Hepatocyte (in vitro differentiated cells): ENCODE data around the gene SPPL2C. TPM values are rescaled to one million over a fixed set of nuclear protein-coding genes. Genes with fewer than 3 reads are reported as not detected.

Experiments
- DNase-seq: peaks from one replicate; pipeline ENCODE4 v3.0.0-alpha.2; 2016; ENCODE audit warnings: low spot score
- H2AFZ ChIP-seq: fragments of 200-600 bp; sonication (generic); 2 replicates; pipeline ENCODE4 v1.6.0; 2016; ENCODE audit warnings: antibody characterized with exemption, mild to moderate bottlenecking
- H3K27ac ChIP-seq: fragments of 200-600 bp; sonication (generic); 2 replicates; pipeline ENCODE4 v1.5.1; 2016; ENCODE audit warnings: mild to moderate bottlenecking
- H3K27me3 ChIP-seq: fragments of 200-600 bp; sonication (generic); 2 replicates; pipeline ENCODE4 v1.6.1; 2016
- H3K36me3 ChIP-seq: fragments of 200-600 bp; sonication (generic); replicated peaks from 2 replicates; pipeline ENCODE4 v1.5.1; 2016; ENCODE audit warnings: low read depth; ENCODE audit not compliant: insufficient read depth
- H3K4me1 ChIP-seq: fragments of 200-600 bp; sonication (generic); 2 replicates; pipeline ENCODE4 v1.5.1; 2016; ENCODE audit warnings: mild to moderate bottlenecking, moderate library complexity; ENCODE audit not compliant: insufficient read depth
- H3K4me2 ChIP-seq: fragments of 200-600 bp; sonication (generic); 2 replicates; pipeline ENCODE4 v1.6.0; 2016
- H3K4me3 ChIP-seq: fragments of 200-600 bp; sonication (generic); 2 replicates; pipeline ENCODE4 v1.5.1; 2016; ENCODE audit warnings: mild to moderate bottlenecking
- H3K79me2 ChIP-seq: fragments of 200-600 bp; sonication (generic); 2 replicates; pipeline ENCODE4 v1.6.0; 2017; ENCODE audit warnings: mild to moderate bottlenecking
- H3K9me2 ChIP-seq: fragments of 200-600 bp; sonication (generic); replicated peaks from 2 replicates; pipeline ENCODE4 v1.6.0; 2017; ENCODE audit warnings: mild to moderate bottlenecking; ENCODE audit not compliant: insufficient read depth
- H3K9me3 ChIP-seq: fragments of 200-600 bp; sonication (generic); 2 replicates; pipeline ENCODE4 v1.5.1; 2016; ENCODE audit warnings: low read depth, mild to moderate bottlenecking
- H4K20me1 ChIP-seq: fragments of 200-600 bp; sonication (generic); 2 replicates; pipeline ENCODE4 v1.6.0; 2016; ENCODE audit warnings: mild to moderate bottlenecking; ENCODE audit not compliant: insufficient read depth, poor library complexity, severe bottlenecking
- EZH2 ChIP-seq: fragments of 200-600 bp; sonication (generic); IDR thresholded peaks from 2 replicates; pipeline ENCODE4 v1.6.1; 2016; ENCODE audit warnings: antibody characterized with exemption, mild to moderate bottlenecking, borderline replicate concordance
- EZH2phosphoT487 ChIP-seq: fragments of 200-600 bp; sonication (generic); IDR thresholded peaks from one replicate; pipeline ENCODE4 v1.6.1; 2018; ENCODE audit warnings: antibody characterized with exemption, mild to moderate bottlenecking, low read depth, moderate library complexity; ENCODE audit not compliant: unreplicated experiment, severe bottlenecking
- WGBS: methylation state at CpG from one replicate; pipeline ENCODE4 v1.1.6; 2016; ENCODE audit warnings: low lambda C conversion rate; ENCODE audit errors: missing lambda C conversion rate; 5-methylcytosine and 5-hydroxymethylcytosine counted together
- polyA plus RNA-seq: library from polyadenylated mRNA; unstranded; fragments of >200 nt; fragmentation: Nextera tagmentation; extraction: Ambion mirVana; gene quantifications from 2 replicates; pipeline ENCODE4 v1.2.1, GENCODE V29; 2016
- total RNA-seq: library from RNA; depleted of rRNA; stranded (reverse); fragments of >200 nt; gene quantifications from 2 replicates; pipeline ENCODE4 v1.2.3, GENCODE V29; 2014
- TF ChIP-seq, protein P1 (sequence below): fragments of 200-600 bp; sonication (generic); IDR thresholded peaks from 2 replicates; pipeline ENCODE4 v1.5.1; 2016; ENCODE audit warnings: antibody characterized with exemption, mild to moderate bottlenecking; ENCODE audit not compliant: poor library complexity

SPPL2C gene
- total and polyA plus RNA-seq, 2 experiments from 2014 or later: not detected

DNA sequence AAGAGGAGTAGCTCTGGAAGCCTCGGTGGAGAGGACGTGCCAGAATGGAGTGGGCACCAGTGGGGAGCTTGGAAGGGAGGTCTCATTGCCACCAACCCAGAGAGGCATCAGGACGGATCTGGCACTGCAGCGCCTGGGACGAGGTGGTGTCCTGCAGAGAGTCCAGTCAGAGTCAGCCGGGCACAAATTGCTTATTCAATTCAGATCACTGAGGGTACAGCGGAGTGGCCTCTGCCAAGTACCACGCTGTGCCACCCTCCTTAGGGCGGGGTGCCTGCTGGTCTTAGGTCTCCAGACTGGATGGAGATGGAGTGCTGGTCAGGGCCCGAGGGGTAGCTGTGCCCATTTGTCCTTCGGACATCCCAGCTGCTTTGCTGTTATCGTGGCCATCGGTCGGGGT is 18.9 kb upstream of the SPPL2C start:
- H3K36me3 ChIP-seq: no peaks in the 10 kb centered on the region
- H2AFZ ChIP-seq: no peak overlapping the region
- no peak overlapping the region for H3K4me2 ChIP-seq
- no peaks in the 10 kb centered on the region for H3K9me3 ChIP-seq
- no peaks in the 10 kb centered on the region for H3K4me1 ChIP-seq
- no peaks in the 10 kb centered on the region for H3K9me2 ChIP-seq
- H3K27me3 ChIP-seq: peaks cover 3% of the 10 kb centered on the region
- H3K79me2 ChIP-seq: no peaks in the 10 kb centered on the region
- no peak for DNase-seq
- H3K27ac ChIP-seq: no peak overlapping the region
- 82% methylated on average over 14 of the region's 14 CpGs for WGBS
- H4K20me1 ChIP-seq: no peaks in the 10 kb centered on the region
- H3K4me3 ChIP-seq: no peak overlapping the region
- no peak for TF ChIP-seq EZH2phosphoT487
- TF ChIP-seq, protein P1, sequence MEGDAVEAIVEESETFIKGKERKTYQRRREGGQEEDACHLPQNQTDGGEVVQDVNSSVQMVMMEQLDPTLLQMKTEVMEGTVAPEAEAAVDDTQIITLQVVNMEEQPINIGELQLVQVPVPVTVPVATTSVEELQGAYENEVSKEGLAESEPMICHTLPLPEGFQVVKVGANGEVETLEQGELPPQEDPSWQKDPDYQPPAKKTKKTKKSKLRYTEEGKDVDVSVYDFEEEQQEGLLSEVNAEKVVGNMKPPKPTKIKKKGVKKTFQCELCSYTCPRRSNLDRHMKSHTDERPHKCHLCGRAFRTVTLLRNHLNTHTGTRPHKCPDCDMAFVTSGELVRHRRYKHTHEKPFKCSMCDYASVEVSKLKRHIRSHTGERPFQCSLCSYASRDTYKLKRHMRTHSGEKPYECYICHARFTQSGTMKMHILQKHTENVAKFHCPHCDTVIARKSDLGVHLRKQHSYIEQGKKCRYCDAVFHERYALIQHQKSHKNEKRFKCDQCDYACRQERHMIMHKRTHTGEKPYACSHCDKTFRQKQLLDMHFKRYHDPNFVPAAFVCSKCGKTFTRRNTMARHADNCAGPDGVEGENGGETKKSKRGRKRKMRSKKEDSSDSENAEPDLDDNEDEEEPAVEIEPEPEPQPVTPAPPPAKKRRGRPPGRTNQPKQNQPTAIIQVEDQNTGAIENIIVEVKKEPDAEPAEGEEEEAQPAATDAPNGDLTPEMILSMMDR: no peak
- TF ChIP-seq EZH2: no peak

DNA sequence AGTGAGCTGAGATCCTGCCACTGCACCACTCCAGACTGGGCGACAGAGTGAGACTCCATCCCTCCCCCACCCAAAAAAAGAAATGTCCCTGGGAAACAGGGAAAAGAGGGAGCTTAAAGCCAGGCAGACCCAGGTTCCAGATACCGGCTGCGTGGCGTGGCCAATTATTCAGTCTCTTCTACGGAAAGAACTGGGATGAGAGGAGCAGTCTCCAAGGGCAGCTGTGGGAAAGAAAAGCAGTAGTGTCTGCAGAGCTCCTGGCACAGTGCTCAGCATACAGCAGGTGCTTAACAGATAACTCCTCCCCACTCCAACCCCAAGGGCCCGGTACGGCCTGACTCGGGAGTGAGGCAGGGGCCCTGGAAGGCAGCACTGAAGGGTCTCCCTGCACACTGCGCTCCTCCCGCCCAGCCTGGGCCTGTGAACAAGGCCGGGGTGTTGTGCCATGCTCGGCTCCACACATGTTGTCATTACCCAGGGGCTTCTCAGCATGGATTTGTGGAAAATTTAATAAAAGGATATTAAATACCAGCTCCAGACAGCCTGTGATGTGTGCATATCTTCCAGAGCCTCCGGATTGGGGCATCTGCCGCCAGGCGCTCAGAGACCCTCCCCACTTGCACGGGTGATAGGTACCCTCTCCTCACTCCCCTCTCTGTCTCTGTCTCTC is 17.6 kb upstream of the SPPL2C start:
- Histone ChIP-seq H3K27ac (no peak overlapping the region), H2AFZ (no peak overlapping the region), H3K4me2 (no peak overlapping the region), H3K9me3 (no peaks in the 10 kb centered on the region), H3K4me1 (no peaks in the 10 kb centered on the region), H3K36me3 (no peaks in the 10 kb centered on the region), H3K4me3 (no peak overlapping the region), H3K9me2 (no peaks in the 10 kb centered on the region), H4K20me1 (no peaks in the 10 kb centered on the region), H3K27me3 (no peaks in the 10 kb centered on the region), H3K79me2 (no peaks in the 10 kb centered on the region)
- 90% methylated on average over 16 of the region's 16 CpGs for WGBS
- TF ChIP-seq EZH2phosphoT487 (no peak), EZH2 (no peak)
- TF ChIP-seq, protein P1: no peak
- no peak for DNase-seq

DNA sequence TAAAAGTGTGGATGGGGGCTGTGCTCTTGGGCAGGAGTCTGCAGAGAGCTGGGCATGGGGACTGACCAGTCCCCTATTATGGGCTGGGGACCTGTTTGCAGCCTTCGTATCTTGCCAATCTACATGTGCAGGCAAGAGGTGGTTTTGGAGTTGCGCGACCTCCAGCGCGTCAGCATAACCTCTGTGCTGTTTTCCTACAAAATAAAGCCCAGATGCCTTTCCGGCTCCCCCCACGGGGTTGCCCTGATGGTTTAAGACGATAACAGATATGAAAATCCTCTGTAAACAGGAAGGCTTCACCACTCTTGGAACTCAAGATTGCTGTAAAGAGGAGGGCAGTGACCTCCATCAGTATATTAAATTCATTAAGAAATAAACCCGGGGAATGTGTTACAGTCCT is 16.5 kb upstream of the SPPL2C start:
- Histone ChIP-seq H4K20me1 (no peaks in the 10 kb centered on the region), H3K4me3 (no peak overlapping the region), H3K9me3 (no peaks in the 10 kb centered on the region), H3K27ac (no peak overlapping the region), H3K4me2 (no peak overlapping the region), H3K79me2 (no peaks in the 10 kb centered on the region), H3K4me1 (no peaks in the 10 kb centered on the region), H3K36me3 (no peaks in the 10 kb centered on the region), H2AFZ (no peak overlapping the region), H3K9me2 (no peaks in the 10 kb centered on the region), H3K27me3 (no peaks in the 10 kb centered on the region)
- TF ChIP-seq, protein P1: no peak
- TF ChIP-seq EZH2phosphoT487 (no peak), EZH2 (no peak)
- WGBS: 70% methylated on average over 9 of the region's 9 CpGs
- DNase-seq: no peak
